HL-60 (cell line): ENCODE data around the gene CCDC47.

Source experiments
- DNase-seq, 2 experiments: peaks; one replicate each; pipeline ENCODE4 v3.0.0-alpha.2; 2010 to 2020; ENCODE audit warnings: low read depth in 1 of 2, low spot score in 1 of 2
- H3K27ac ChIP-seq: fragments of 250-450 bp; sonication (Bioruptor Pico); replicated peaks from 2 replicates; pipeline ENCODE4 v1.5.1; 2020; ENCODE audit warnings: mild to moderate bottlenecking, moderate library complexity
- H3K27me3 ChIP-seq: fragments of 250-450 bp; sonication (Bioruptor Pico); 2 replicates; pipeline ENCODE4 v1.5.1; 2021; ENCODE audit warnings: mild to moderate bottlenecking, moderate library complexity; ENCODE audit not compliant: insufficient read depth, poor library complexity, severe bottlenecking
- H3K4me3 ChIP-seq: replicated peaks from 2 replicates; pipeline ENCODE4 v1.5.1; 2011; ENCODE audit warnings: mild to moderate bottlenecking, control low read depth, low read length; ENCODE audit not compliant: insufficient read depth
- GABPA ChIP-seq: IDR thresholded peaks from 2 replicates; pipeline ENCODE4 v1.6.1; 2012; ENCODE audit warnings: low read depth
- POLR2AphosphoS5 ChIP-seq: IDR thresholded peaks from 2 replicates; pipeline ENCODE4 v1.6.1; 2012; ENCODE audit warnings: low read depth
- SPI1 ChIP-seq: IDR thresholded peaks from 2 replicates; pipeline ENCODE4 v1.6.1; 2012; ENCODE audit warnings: low read depth, mild to moderate bottlenecking, borderline replicate concordance
- TF ChIP-seq, protein P1 (sequence below): IDR thresholded peaks from 2 replicates; pipeline ENCODE4 v1.6.1; 2012; ENCODE audit warnings: low read depth; ENCODE audit not compliant: insufficient replicate concordance
- TF ChIP-seq, protein P2 (sequence below): IDR thresholded peaks from one replicate; pipeline ENCODE4 v1.5.1; 2011; ENCODE audit warnings: low read length, control low read depth, inconsistent platforms; ENCODE audit not compliant: insufficient read depth

The CCDC47 gene

DNA sequence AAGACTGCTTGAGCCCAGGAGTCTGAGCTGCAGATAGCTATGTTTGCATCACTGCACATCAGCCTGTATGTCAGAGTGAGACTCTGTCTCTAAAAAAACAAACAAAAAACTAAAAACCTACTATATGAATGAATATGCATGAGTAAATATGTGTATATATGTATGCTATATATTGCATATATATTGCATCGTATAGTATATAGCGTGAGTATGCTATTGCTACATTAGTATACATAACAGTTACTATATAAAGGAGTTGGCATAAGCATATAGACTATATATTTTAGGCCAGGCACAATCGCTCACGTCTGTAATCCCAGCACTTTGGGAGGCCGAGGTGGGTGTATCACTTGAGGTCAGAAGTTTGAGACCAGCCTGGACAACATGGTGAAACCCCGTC lies 16.7 kb upstream of the CCDC47 start:
- TF ChIP-seq, protein P1, sequence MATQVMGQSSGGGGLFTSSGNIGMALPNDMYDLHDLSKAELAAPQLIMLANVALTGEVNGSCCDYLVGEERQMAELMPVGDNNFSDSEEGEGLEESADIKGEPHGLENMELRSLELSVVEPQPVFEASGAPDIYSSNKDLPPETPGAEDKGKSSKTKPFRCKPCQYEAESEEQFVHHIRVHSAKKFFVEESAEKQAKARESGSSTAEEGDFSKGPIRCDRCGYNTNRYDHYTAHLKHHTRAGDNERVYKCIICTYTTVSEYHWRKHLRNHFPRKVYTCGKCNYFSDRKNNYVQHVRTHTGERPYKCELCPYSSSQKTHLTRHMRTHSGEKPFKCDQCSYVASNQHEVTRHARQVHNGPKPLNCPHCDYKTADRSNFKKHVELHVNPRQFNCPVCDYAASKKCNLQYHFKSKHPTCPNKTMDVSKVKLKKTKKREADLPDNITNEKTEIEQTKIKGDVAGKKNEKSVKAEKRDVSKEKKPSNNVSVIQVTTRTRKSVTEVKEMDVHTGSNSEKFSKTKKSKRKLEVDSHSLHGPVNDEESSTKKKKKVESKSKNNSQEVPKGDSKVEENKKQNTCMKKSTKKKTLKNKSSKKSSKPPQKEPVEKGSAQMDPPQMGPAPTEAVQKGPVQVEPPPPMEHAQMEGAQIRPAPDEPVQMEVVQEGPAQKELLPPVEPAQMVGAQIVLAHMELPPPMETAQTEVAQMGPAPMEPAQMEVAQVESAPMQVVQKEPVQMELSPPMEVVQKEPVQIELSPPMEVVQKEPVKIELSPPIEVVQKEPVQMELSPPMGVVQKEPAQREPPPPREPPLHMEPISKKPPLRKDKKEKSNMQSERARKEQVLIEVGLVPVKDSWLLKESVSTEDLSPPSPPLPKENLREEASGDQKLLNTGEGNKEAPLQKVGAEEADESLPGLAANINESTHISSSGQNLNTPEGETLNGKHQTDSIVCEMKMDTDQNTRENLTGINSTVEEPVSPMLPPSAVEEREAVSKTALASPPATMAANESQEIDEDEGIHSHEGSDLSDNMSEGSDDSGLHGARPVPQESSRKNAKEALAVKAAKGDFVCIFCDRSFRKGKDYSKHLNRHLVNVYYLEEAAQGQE, result no peak
- Histone ChIP-seq H3K4me3 (no peak overlapping the region), H3K27me3 (no peaks in the 10 kb centered on the region), H3K27ac (no peak overlapping the region)
- DNase-seq, result no peak

DNA sequence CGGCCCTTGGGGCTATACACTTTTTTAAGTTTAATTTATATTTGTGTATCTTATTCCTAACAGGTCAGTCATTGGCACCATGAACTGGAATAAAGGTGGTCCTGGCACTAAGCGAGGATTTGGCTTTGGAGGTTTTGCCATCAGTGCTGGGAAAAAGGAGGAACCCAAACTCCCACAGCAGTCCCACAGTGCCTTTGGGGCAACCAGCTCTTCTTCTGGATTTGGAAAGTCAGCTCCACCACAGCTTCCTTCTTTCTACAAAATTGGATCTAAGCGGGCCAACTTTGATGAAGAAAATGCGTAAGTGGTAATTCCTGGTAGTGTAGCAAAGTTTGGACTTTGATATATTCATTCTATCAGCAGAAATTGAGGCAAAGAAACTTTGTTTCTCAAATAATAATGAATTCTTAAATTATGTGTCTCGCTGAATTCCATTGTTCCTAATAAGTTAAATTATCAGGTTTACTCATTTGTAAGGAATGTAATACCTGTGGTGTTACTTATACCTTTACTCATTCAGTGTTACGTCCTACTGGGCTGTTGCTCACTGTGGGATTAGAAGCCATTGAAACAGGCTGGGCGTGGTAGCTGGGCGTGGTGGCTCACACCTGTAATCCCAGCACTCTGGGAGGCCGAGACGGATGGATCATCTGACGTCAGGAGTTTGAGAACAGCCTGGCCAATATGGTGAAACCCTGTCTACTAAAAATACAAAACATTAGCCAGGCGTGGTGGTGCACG lies 13.7 kb upstream of the CCDC47 start:
- no peak for TF ChIP-seq POLR2AphosphoS5
- no peak for TF ChIP-seq GABPA
- TF ChIP-seq SPI1, result no peak
- TF ChIP-seq, protein P1, result no peak
- TF ChIP-seq, protein P2, sequence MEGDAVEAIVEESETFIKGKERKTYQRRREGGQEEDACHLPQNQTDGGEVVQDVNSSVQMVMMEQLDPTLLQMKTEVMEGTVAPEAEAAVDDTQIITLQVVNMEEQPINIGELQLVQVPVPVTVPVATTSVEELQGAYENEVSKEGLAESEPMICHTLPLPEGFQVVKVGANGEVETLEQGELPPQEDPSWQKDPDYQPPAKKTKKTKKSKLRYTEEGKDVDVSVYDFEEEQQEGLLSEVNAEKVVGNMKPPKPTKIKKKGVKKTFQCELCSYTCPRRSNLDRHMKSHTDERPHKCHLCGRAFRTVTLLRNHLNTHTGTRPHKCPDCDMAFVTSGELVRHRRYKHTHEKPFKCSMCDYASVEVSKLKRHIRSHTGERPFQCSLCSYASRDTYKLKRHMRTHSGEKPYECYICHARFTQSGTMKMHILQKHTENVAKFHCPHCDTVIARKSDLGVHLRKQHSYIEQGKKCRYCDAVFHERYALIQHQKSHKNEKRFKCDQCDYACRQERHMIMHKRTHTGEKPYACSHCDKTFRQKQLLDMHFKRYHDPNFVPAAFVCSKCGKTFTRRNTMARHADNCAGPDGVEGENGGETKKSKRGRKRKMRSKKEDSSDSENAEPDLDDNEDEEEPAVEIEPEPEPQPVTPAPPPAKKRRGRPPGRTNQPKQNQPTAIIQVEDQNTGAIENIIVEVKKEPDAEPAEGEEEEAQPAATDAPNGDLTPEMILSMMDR, result no peak
- no peak for DNase-seq
- no peak overlapping the region for H3K27ac ChIP-seq

DNA sequence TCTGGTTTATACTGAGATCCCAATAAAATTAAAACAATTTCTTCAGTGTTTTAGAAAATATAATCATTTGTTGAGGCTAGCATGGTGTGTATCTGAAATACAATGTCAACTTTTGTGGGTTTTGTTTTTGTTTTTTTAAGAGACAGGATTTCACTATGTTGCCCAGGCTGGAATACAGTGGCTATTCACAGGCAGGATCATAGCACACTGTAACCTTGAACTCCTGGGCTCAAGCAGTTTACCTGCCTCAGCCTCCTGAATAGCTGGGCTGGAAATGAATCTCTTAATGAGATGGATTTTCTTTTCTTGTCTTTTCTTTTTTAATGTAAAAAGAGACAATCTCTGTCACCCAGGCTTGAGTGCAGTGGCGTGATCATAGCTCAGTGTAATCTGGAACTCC lies 12.7 kb upstream of the CCDC47 start:
- H3K27me3 ChIP-seq, result no peaks in the 10 kb centered on the region
- DNase-seq, result no peak
- no peak overlapping the region for H3K4me3 ChIP-seq
- TF ChIP-seq SPI1 (no peak), GABPA (no peak), POLR2AphosphoS5 (no peak)
- TF ChIP-seq, protein P1, result no peak
- TF ChIP-seq, protein P2, result no peak
- H3K27ac ChIP-seq, result no peak overlapping the region

More for the DNA sequence above, 13.7 kb upstream of the CCDC47 start:
- H3K4me3 ChIP-seq, result no peak overlapping the region
- H3K27me3 ChIP-seq, result no peaks in the 10 kb centered on the region
